ENCODE measurements around the gene WDR62.

- no peak for TF ChIP-seq CTCF (IDR thresholded peaks at IDR 0.05)
- peak; percentile 56 to 69 for TF ChIP-seq POLR2A (IDR thresholded peaks at IDR 0.05)
These were observed 60.2 kb downstream of the WDR62 start, which contains the start of gene POLR2I for GRCh38 chr19:36114721-36115452.

All from Peyer's patch (tissue), 4 donors.